Stimulated activated CD8-positive, alpha-beta memory T cell treated with anti-CD3 and anti-CD28 coated beads, Interleukin-2, amount 100 ng/mL, for 48 hours (primary cell): ENCODE measurements around the gene ACAA2.

Source experiments
- DNase-seq, 2 donors: peaks; one replicate each; pipeline ENCODE4 v3.0.0-alpha.2; 2020; ENCODE audit warnings: low read depth in 2 of 2

ACAA2 gene, protein sequence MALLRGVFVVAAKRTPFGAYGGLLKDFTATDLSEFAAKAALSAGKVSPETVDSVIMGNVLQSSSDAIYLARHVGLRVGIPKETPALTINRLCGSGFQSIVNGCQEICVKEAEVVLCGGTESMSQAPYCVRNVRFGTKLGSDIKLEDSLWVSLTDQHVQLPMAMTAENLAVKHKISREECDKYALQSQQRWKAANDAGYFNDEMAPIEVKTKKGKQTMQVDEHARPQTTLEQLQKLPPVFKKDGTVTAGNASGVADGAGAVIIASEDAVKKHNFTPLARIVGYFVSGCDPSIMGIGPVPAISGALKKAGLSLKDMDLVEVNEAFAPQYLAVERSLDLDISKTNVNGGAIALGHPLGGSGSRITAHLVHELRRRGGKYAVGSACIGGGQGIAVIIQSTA

GRCh38 chr18:49813319-49814146 is at the start of gene ACAA2:
TSS of gene ACAA2 (minus strand) at chr18:49813533. CDS start at chr18:49813484, 49 bp downstream.
- DNase-seq: peak; percentile 75 to 82

- no peak for DNase-seq
These were observed 49.5 kb upstream of the ACAA2 start for GRCh38 chr18:49862656-49863385.

GRCh38 chr18:49861659-49862058 is 48.3 kb upstream of the ACAA2 start:
- no peak for DNase-seq

GRCh38 chr18:49859725-49860124 is 46.4 kb upstream of the ACAA2 start:
- no peak for DNase-seq

DNA sequence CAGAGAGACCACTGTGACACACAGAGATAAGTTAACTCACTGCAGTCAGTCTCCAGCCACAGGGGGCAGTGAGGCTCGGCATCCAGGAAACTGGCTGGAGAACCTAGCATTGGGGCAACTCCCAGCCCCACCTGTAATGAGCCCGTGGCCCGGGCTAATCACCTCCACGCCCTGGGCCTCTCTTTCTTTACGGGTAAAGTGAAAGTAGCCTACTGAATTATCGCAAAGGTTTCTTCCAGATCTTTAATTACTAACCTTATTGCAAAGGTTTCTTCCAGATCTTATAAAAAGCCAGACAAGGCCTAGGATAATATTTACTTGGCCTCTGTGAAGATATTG is 45.7 kb upstream of the ACAA2 start:
- DNase-seq: no peak

DNA sequence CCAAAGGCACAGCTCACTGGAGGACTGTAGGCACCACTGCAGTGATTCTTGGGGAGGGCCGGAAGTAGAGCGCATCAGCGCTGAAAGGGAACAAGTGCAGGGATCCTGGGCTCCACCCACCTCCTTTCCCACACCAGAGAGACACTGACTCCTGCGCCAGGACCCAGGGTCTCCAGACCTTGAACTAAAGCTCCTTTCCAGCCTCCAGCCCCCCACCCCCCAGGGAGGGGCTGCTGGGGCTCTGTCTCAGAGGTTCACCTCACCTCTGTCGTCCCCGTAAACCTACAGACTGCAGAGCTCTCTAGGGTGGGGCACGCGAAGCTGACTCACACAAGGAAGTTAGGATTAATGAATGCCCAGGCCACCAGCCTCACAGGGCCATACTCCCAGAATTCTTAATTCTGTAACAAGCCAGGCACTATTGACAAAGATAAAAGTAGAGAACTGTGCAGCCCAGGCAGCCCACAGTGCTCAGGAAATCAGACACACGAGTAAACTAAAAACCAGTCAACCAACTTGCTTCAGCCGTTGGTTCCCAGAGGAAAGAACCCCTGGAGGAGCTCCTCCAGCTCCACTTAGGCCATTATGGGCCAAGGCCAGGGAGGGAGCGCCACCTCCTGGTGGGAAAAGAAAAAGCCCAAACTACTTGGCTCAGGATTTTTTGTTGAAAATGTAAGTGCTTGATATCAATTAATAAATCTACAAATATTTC is 45.1 kb upstream of the ACAA2 start:
- DNase-seq: peak; percentile 26 to 48

DNA sequence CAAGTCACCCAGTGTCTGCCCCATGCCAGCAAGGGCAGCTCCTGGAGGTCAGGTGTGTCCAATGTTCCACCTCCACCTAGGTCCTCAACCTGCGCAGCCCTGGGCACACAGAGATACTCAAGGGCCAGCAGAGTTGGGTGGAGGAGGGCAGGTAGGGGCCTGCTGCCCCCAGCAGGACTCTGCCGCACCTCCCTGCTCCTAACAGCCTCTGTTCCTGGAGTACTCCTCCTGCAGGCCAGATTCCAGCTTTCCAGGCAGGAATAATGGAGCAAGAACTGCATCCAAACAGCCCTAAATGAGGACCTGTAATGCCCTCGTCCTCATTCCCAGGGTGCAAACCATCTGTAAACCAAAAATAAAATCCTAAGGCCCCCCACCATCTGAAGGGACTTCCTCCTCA is 44.4 kb upstream of the ACAA2 start:
- no peak for DNase-seq

- DNase-seq: no peak
These were observed 43.2 kb upstream of the ACAA2 start for GRCh38 chr18:49856496-49856895.

GRCh38 chr18:49855711-49856415 is 42.5 kb upstream of the ACAA2 start:
- DNase-seq: no peak

- DNase-seq: no peak
These were observed 41.3 kb upstream of the ACAA2 start for GRCh38 chr18:49854681-49855080.

GRCh38 chr18:49853436-49853835 is 40.1 kb upstream of the ACAA2 start:
- DNase-seq: no peak

- DNase-seq: no peak
These were observed 39.7 kb upstream of the ACAA2 start for GRCh38 chr18:49853011-49853410.

- no peak for DNase-seq
These were observed 38.3 kb upstream of the ACAA2 start for GRCh38 chr18:49851624-49852023.

- no peak for DNase-seq
These were observed 37.3 kb upstream of the ACAA2 start for GRCh38 chr18:49850636-49851035.

DNA sequence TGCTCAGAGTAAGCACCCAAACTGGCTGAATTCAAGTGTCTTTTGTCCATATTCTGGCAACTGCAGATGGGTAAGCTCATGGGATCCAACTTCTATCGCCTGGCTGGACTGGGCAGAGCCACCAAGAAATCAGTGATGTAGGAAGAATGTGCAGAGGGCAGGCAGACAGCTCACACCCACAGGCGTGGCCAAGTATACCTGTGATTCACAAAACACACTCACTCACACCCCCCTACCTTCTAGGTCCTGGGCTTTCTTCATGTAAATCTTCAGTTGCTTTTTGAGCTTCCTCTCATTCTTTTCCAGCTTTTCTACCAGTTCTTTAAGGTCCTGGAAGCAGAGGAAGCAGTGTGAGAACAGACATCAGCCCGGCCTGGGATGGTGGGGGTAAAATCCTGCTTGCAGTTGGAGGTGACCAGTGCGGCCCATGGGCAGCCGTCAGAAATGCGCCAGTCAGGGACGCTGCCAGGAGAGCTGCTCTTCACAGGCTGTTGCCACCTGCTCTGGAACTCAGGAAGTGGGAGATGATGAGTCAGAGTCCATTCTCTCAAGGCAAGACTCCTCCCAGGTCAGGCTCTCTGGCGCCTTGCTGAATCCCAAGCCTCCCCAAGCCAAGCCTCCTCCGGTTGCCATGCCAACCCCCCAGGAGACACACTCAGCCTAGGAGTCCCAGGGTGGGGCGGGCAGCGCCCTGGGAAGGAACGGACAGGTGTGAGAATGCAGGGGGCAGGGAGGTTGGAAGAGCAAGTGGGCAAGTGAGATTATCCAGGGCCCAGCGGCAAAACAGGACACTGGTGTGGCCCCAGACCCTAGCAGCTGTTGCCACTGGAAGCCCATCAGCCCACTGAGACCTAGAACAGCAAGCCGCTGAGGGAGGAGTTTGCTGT is 36.2 kb upstream of the ACAA2 start:
- no peak for DNase-seq

- no peak for DNase-seq
These were observed 34.8 kb upstream of the ACAA2 start for GRCh38 chr18:49848115-49848514.

GRCh38 chr18:49847524-49847923 is 34.2 kb upstream of the ACAA2 start:
- no peak for DNase-seq

GRCh38 chr18:49846718-49847470 is 33.6 kb upstream of the ACAA2 start:
- DNase-seq: no peak

DNA sequence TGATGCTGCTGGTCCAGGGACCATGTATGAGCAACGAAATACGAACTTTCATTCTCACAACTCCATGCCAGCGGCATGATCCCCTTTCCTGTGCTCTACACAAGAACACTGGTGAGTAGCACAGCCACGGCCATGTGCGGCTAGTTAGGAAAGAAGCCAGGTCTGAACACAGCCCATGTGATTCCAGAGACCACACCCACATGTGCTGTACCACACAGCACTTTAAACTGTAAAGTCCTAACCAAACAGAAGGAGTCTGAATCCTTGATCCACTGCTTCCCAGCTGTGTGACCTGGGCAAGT is 33.0 kb upstream of the ACAA2 start:
- no peak for DNase-seq
